Kidney epithelial cell (primary cell): Measurements from ENCODE around the gene TMEM233. TPM values are rescaled to one million over a fixed set of nuclear protein-coding genes. Genes with fewer than 3 reads are reported as not detected.

ENCODE experiments used
- DNase-seq: peaks from one replicate; pipeline ENCODE4 v3.0.0-alpha.2; 2010; ENCODE audit warnings: low read depth
- H3K27me3 ChIP-seq: 2 replicates; pipeline ENCODE4 v1.6.0; 2011; ENCODE audit warnings: low read length; ENCODE audit not compliant: control insufficient read depth, insufficient read depth
- H3K36me3 ChIP-seq: 2 replicates; pipeline ENCODE4 v1.5.1; 2011; ENCODE audit warnings: low read length; ENCODE audit not compliant: control insufficient read depth, insufficient read depth
- H3K4me3 ChIP-seq: 2 replicates; pipeline ENCODE4 v1.5.1; 2011; ENCODE audit warnings: low read depth, mild to moderate bottlenecking, control low read depth, low read length
- CTCF ChIP-seq: IDR thresholded peaks from 2 replicates; pipeline ENCODE4 v1.5.1; 2011; ENCODE audit warnings: mild to moderate bottlenecking, moderate library complexity, low read length, control low read depth, inconsistent platforms; ENCODE audit not compliant: insufficient read depth, poor library complexity, severe bottlenecking
- total RNA-seq: library from RNA; depleted of rRNA; stranded (reverse); fragments of >200 nt; gene quantifications from 2 replicates; pipeline ENCODE4 v1.2.3, GENCODE V29; 2015

Gene TMEM233
- total RNA-seq, 1 donor from 2014 or later, result 1.5 TPM

DNA sequence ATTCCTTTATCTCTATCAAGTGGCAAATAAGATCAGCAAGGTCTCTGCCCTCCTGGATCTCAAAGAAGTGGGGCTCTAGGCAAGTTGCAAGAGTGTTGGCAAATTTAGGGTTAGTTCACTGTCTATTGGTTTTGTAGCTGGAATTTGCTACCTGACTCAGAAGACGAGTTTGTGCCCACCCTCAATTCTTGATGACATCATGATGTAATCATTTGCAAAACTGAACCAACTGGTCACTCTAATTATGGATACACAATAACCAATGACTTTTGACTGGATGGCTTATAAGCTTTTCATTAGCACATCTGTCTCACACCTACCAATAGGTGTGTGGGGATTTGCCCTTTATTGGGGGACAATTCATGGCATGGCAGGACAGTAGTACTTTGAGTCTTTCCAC is 4.6 kb downstream of the TMEM233 start:
- DNase-seq, result no peak
- Histone ChIP-seq H3K36me3 (no peaks in the 10 kb centered on the region), H3K27me3 (peaks cover 21% of the 10 kb centered on the region), H3K4me3 (no peak overlapping the region)
- TF ChIP-seq CTCF, result no peak

GRCh38 chr12:119601877-119602733 is 8.5 kb downstream of the TMEM233 start:
- no peak for DNase-seq
- H3K4me3 ChIP-seq, result no peak overlapping the region
- TF ChIP-seq CTCF, result no peak
- no peaks in the 10 kb centered on the region for H3K27me3 ChIP-seq
- H3K36me3 ChIP-seq, result no peaks in the 10 kb centered on the region

- H3K36me3 ChIP-seq, result no peaks in the 10 kb centered on the region
- no peaks in the 10 kb centered on the region for H3K27me3 ChIP-seq
- no peak overlapping the region for H3K4me3 ChIP-seq
- TF ChIP-seq CTCF, result no peak
- DNase-seq, result no peak
Observed at GRCh38 chr12:119602734-119603094, 9.1 kb downstream of the TMEM233 start.

DNA sequence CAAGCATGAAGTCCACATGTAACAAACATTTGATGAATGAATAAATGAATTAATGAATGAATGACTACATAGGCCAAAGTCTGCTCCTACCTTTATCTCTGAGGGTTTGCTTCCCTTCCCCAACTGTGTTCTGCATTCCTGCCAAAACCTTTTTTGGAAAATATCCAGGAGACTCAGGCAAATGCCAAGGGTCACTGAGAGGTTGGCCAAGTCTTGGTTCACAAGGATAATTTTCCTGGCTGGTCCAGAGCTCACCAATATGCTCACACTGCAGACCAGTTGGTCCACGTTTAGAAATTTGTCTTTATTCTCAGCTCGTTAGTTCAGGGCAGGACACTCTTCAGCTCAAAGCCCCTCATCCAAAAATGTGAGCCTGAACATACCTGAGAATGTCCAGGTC is 10.2 kb downstream of the TMEM233 start:
- DNase-seq, result no peak
- no peak for TF ChIP-seq CTCF
- Histone ChIP-seq H3K4me3 (no peak overlapping the region), H3K27me3 (no peaks in the 10 kb centered on the region), H3K36me3 (no peaks in the 10 kb centered on the region)

DNA sequence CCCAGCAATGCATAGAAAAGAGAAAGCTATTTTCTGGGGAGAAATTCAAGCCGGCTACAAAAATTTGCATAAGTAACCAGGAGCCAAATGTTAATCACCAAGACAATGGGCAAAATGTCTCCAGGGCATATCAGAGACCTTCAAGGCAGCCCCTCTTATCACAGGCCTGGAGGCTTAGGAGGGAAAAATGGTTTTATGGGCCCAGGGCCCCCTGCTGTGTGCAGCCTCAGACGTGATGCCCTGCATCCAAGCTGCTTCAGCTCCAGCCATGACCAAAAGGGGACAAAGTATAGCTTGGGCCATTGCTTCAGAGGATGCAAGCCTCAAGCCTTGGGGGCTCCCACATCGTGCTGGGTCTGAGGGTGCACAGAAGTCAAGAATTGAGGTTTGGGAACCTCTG is 15.8 kb downstream of the TMEM233 start:
- no peak for DNase-seq
- TF ChIP-seq CTCF, result no peak
- Histone ChIP-seq H3K4me3 (no peak overlapping the region), H3K27me3 (no peaks in the 10 kb centered on the region), H3K36me3 (no peaks in the 10 kb centered on the region)
